ENCODE data around the gene RASA3. TPM values are rescaled to one million over a fixed set of nuclear protein-coding genes. Genes with fewer than 3 reads are reported as not detected.
"Not testable (repeated sequence)": the region's sequence is repeated elsewhere in the genome, so short reads cannot be mapped to it uniquely, and the experiment has no call there.

The RASA3 gene
- total RNA-seq, 1 experiment from 2014 or later, result 21.4 TPM

GRCh38 chr13:114142640-114143490 is 10.4 kb upstream of the RASA3 start:
- no peak for DNase-seq (ENCODE audit: low spot score)

DNA sequence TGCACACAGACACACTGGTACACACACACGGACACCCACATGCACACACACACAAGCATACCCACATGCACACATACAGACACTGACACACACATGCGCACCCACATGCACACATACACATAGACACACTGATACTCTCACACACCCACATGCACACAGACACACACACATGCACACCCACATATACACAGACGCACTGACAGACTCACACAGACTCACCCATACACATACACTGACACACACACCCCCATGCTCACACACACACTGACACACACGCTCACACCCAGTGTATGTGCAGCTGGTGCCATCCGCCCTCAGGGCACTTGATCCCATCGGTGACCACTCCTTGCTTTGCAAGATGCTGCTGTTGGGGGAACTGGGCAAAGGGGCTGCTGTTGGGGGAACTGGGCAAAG is 9.7 kb upstream of the RASA3 start:
- DNase-seq (ENCODE audit: low spot score), result no peak

DNA sequence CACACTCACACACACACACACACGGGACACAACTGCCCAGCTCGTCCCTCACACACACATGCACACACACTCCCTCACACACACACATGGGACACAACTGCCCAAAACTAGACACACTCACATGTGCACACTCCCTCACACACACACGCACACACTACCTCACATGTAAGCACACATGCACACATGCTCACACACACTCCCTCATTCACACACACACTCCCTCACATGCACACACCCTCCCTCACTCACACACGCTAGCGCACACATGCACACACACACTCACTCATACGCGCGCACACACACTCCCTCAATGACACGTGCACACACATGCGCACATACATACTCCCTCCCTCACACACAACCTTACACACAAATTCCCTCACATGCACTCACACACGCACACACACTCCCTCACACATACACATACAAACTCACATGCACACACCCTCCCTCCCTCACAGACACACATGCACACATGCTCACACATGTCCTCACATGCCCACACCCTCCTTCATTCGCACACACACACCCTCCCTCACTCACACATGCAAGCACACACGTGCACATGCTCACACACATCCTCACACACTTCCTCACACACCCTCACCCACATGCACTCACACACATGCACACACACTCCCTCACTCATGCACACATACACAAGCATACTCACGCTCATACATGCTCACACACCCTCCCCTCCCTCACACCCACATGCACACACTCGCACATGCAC is 9.0 kb upstream of the RASA3 start:
- no peak for DNase-seq (ENCODE audit: low spot score)

DNA sequence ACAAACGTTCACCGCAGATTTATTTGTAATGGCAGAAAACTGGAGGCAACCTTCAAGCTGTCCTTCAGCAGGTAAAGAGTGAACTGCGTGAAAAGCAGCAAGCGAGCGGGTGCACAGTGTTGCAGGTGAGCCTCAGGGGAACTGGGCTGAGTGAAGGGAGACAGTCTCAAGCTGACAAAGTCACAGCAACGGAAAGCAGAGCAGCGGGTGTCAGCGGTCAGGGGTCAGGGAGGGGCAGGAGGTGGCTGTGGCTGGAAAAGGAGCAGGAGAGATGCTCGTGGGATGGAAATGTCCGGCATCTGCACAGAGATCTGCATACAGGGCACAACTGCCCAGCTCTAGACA is 8.5 kb upstream of the RASA3 start:
- no peak for DNase-seq (ENCODE audit: low spot score)

- no peak for DNase-seq (ENCODE audit: low spot score)
Measured at GRCh38 chr13:114140131-114140905, 7.9 kb upstream of the RASA3 start.

- no peak for DNase-seq (ENCODE audit: low spot score)
Measured at GRCh38 chr13:114136576-114136975, 4.2 kb upstream of the RASA3 start.

GRCh38 chr13:114135731-114136171 is 3.3 kb upstream of the RASA3 start:
- DNase-seq (ENCODE audit: low spot score), result no peak

- no peak for DNase-seq (ENCODE audit: low spot score)
Measured at GRCh38 chr13:114134944-114135610, 2.7 kb upstream of the RASA3 start.

- DNase-seq (ENCODE audit: low spot score), result no peak
Measured at GRCh38 chr13:114134111-114134943, 1.9 kb upstream of the RASA3 start.

DNA sequence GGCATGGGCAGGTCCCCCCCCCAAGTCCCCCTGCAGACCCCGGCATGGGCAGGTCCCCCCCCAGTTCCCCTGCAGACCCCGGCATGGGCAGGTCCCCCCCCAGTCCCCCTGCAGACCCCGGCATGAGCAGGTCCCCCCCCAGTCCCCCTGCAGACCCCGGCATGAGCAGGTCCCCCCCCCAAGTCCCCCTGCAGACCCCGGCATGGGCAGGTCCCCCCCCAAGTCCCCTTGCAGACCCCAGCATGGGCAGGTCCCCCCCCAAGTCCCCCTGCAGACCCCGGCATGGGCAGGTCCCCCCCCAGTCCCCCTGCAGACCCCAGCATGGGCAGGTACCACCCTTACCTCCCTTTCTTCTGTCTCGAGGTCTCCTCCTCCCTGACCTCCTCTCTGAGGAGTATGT is 1.1 kb upstream of the RASA3 start:
- not testable (repeated sequence) for DNase-seq (ENCODE audit: low spot score)

GRCh38 chr13:114133126-114133525 is 703 bp upstream of the RASA3 start:
- not testable (repeated sequence) for DNase-seq (ENCODE audit: low spot score)

DNA sequence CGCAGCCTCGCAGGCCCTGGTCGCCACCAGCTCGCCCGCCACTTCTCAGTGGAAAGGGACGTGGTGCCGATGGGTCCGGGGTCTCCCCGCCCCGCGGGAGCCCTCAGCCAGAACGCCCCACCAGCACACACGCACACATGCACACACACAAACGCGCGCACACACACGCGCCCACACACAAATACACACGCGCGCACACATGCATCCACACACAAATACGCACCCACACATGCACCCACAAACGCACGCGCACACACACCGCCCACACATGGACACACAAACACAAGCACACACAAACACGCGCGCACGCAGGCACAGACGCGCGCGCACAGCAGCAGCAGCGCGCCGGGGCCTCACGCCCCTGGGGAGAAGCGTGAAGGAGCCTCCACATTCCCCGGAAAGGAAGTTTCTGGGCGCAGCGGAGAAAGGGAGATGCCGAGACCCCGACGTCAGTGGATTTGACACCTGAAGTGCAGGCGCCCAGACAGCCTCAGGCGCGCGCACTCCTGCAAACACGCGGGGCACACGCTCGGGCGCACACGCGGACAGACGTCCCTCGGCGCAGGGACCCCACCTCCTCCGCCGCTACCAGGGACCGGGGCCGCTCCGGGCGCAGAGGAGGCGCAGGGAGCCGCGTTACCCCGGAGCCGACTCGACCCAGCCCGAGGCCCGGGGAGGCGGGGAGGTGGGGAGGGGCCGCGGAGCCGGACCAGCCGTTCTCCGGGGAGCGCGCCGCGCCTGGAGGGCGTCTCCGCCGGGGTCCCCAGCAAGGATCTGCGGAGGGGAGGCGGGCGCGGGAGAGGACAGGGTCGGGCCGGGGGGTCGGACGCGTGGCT is 622 bp downstream of the RASA3 start:
- no peak for DNase-seq (ENCODE audit: low spot score)

- DNase-seq (ENCODE audit: low spot score), result peak; percentile 86
Measured at GRCh38 chr13:114130837-114131582, 1.4 kb downstream of the RASA3 start.

DNA sequence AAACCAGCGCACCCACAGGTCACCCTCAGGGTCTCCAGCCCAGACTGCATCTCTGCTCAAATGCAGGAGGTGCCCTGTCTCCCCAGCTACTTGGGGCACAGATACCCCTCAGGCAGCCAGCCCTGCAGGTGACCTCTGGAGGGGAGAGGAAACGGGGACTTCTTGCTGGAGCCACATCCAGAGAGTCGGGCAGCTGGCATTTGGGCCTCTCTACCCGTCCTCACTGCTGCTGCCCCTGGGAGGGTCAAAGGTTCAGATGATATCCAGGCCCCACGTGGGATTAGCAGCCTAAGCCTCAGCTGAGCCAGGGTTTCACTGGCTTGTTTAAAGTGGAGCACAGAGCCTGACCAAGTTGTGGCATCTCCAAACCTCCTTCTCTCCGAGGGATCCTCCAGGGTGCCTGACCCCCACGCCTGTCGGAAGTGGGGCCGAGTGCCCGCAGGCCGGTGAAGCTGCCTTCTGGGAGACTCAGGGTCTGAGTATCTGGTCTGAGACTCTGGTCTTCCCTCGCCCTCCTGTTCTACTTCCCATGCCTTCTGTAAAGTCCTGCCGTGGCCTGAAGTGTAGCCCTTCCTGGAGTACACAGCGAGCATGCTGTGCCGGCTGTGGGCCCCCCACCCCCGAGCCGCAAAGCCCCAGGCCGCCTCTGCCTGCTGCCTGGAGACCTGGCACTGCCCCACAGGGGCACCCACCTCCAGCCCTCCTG is 2.1 kb downstream of the RASA3 start:
- no peak for DNase-seq (ENCODE audit: low spot score)

DNA sequence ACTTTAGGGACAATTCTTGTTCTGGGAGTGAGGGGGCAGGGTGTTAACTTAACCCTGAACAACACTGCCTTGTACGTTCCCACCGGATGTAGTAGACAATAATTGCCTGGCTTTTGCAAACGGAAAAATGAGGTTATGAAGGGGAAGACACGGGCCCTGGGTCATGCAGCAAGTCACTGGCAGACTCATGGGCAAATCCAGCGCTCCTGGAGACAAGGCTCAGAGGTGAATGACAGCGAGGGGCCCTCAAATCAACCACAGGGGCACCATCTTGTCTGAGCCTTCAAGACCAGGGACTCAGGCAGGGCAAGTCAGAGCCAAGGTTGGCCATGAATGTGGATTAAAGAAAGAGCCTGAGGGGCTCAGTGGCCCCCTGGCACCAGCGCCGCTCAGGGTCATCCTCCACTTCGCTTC is 2.8 kb downstream of the RASA3 start:
- no peak for DNase-seq (ENCODE audit: low spot score)

GRCh38 chr13:114128624-114129522 is 3.5 kb downstream of the RASA3 start:
- peak; percentile 92 for DNase-seq (ENCODE audit: low spot score)

DNA sequence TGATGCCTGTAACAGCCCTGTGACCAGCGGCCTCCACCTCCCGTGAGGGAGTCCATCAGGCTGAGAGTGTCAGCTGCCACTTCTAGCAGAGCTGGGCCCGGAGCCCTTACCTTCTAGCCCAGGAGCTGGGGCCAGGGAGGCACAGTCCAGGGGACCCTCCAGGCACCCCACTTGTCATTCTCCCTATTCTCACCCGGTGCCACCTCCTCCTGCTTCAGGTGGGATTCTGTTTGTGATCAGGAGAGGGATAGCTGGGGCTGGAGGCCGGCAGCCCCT is 4.1 kb downstream of the RASA3 start:
- no peak for DNase-seq (ENCODE audit: low spot score)
